Skeletal muscle cell (primary cell): Measurements from ENCODE around the gene CDK5RAP2.
"Not testable (repeated sequence)": the region's sequence is repeated elsewhere in the genome, so short reads cannot be mapped to it uniquely, and the experiment has no call there.

ENCODE experiments used
- DNase-seq: peaks from one replicate; pipeline ENCODE4 v3.0.0-alpha.2; 2010; ENCODE audit warnings: low read depth
- H3K4me3 ChIP-seq: 2 replicates; pipeline ENCODE4 v1.5.1; 2011; ENCODE audit warnings: low read depth, mild to moderate bottlenecking, control low read depth, low read length, moderate library complexity

Gene CDK5RAP2

DNA sequence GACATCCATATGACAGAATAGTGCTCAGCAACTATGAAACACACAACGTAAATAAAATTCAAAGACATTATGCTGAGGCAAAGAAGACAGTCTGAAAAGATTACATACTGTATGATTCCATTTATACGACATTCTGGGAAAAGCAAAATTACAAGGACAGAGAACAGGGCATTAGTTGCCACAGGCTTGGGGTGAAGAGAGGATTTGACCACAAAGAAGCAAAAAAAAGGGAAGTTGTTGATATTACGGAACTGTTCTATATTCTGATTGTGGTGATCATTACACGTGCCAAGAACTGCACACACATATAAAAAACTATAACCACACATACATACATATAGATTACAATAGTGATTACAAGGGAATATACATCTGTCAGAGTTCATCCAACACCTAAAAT is 24.1 kb downstream of the CDK5RAP2 start:
- DNase-seq: no peak
- H3K4me3 ChIP-seq: no peak overlapping the region

DNA sequence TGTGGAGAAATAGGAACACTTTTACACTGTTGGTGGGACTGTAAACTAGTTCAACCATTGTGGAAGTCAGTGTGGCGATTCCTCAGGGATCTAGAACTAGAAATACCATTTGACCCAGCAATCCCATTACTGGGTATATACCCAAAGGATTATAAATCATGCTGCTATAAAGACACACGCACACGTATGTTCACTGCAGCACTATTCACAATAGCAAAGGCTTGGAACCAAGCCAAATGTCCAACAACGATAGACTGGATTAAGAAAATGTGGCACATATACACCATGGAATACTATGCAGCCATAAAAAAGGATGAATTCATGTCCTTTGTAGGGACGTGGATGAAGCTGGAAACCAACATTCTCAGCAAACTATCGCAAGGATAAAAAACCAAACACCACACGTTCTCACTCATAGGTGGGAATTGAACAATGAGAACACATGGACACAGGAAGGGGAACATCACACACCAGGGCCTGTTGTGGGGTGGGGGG is 27.7 kb downstream of the CDK5RAP2 start:
- DNase-seq, H3K4me3 ChIP-seq: not testable (repeated sequence)

DNA sequence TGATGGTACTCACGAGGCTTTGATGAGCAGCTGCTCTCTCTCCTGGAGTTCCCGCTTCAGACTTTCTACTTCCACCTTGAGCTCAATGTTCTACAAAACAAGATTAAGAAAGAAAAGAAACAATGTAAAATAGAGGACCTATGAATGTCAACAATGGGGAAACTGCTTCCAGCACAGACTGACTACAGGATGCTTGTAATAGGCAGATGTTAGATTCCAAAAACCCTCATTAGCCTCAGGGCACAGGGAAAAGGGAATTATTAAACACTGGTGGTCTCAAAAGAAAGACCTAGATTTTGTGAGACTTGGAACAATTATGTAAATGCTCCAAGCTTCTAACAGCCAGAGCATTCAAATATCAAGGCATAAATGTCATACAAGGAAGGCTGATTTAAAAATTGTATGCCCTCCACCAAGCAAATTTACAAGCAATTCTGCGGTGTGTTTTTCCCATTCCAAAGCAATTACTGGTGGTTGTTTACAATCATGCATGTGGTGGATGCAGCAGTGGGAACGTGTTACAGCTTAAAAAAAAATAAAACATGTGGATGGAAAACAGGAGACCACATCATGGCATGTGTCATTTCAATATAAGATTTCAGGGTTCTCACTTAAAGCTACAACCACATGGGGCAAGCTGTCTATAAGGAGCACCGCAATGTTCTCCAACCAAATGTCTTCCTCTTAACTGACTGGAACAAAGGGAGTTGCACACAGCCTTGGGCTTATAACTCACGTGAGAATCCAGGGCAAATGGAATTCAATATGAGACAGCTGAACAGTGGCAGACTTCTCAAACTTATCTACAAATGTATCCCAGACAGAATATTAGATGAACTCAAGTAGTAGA is 34.0 kb downstream of the CDK5RAP2 start:
- no peak overlapping the region for H3K4me3 ChIP-seq
- no peak for DNase-seq

GRCh38 chr9:120544441-120544840 is 35.5 kb downstream of the CDK5RAP2 start:
- DNase-seq: no peak
- no peak overlapping the region for H3K4me3 ChIP-seq

DNA sequence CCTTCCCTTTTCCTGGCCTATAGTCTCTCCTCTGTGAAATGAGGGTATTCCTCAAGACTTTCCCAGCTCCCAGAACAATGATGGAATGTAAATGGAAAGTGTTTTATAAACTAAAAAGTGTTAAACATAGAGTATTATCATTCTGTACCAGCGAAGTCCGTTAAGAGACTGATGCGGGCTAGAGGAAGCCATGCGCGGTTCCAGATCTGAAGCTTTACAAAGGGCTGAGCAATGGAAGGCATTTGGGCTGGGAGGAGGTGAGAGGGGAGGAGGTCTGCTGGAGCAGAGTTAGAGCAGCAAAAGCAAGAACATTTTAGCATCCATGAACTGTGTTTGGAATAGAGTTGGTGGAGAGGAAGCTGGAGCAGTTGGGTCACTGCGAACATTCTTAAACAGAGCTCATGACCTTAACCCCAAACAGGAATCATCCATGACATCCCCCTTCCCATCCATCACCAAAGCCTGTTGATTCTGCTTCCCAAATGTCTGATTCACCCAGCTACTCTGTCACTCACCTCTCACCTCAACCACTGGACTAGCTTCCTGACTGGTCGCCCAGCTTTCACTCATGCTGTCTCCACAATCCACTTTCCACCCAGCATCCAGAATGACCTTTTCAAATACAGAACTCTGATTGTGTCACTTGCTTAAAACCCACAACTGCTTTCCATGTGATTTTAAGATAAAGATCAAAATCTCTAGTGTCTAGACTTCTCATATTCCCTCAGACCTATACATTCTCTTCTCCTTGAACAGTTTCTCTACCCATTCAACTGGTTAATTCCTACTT is 37.1 kb downstream of the CDK5RAP2 start:
- DNase-seq: no peak
- no peak overlapping the region for H3K4me3 ChIP-seq

DNA sequence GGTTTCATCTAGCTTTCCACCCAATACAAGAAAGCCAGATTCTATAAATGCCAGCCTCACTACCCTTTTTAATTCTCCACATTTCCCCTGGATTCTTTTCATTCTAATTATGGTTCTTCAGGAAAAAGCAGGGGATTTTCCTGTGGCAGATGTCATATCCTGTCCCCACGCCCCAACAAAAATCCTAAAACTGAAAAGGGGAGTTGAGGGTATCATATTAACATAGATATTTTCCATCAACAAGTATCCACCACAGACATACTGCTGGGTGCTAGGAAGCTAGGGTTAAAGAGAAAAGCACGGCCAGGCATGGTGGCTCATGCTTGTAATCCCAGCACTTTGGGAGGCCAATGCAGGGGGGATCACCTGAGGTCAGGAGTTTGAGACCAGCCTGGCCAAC is 38.0 kb downstream of the CDK5RAP2 start:
- no peak for DNase-seq
- H3K4me3 ChIP-seq: no peak overlapping the region

- H3K4me3 ChIP-seq: no peak overlapping the region
- DNase-seq: no peak
These were observed 40.0 kb downstream of the CDK5RAP2 start for GRCh38 chr9:120539951-120540350.

- no peak for DNase-seq
These were observed 41.6 kb downstream of the CDK5RAP2 start for GRCh38 chr9:120538339-120538738.

GRCh38 chr9:120536949-120537640 is 42.9 kb downstream of the CDK5RAP2 start:
- DNase-seq: no peak
- H3K4me3 ChIP-seq: no peak overlapping the region

More at GRCh38 chr9:120538339-120538738, 41.6 kb downstream of the CDK5RAP2 start:
- H3K4me3 ChIP-seq: no peak overlapping the region

DNA sequence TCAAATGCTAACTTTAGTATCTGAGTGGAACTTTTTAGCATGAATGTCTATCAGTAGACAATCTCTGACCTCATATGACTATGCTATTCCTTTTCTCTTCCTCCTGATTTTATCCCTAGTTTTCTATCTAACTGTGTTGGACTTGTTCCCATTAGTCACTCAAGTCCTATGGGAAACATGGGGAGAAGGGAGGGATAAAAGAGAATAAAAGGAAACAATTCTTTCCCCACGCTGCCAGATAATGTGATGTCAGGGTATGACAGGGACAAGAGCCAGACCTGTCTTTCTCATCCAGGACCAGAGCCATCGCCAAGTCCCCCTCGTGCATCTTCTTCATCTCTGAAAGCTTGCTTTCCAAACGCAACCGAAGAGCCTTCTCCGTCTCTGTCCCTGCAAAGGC is 43.9 kb downstream of the CDK5RAP2 start:
- no peak overlapping the region for H3K4me3 ChIP-seq
- DNase-seq: no peak

GRCh38 chr9:120534266-120534665 is 45.7 kb downstream of the CDK5RAP2 start:
- no peak overlapping the region for H3K4me3 ChIP-seq
- DNase-seq: no peak

- no peak overlapping the region for H3K4me3 ChIP-seq
- no peak for DNase-seq
These were observed 47.1 kb downstream of the CDK5RAP2 start for GRCh38 chr9:120532891-120533290.

- DNase-seq: peak; percentile 25
- H3K4me3 ChIP-seq: no peak overlapping the region
These were observed 47.5 kb downstream of the CDK5RAP2 start for GRCh38 chr9:120532475-120532874.

GRCh38 chr9:120531683-120532300 is 48.2 kb downstream of the CDK5RAP2 start:
- H3K4me3 ChIP-seq: no peak overlapping the region
- DNase-seq: no peak

DNA sequence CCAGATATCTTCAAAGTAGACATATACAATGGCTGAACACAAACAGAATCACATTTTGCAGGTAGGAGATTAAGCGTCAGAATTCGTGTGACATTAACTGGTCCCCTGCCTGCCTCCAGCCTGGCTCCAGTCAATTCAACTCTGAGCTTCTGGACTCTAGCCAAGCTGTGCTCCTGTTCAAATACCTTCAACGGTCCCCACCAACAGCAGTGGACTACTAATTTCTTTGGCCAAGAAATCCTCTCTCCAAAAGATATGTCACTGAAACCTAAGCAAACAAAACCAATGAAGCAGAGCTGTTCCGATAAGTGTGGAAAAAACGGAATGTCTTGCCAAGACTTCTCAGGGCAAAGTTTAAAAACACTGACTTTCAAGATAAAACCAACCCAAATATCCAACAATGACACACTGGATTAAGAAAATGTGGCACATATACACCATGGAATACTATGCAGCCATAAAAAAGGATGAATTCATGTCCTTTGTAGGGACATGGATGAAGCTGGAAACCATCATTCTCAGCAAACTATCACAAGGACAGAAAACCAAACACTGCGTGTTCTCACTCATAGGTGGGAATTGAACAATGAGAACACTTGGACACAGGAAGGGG is 49.6 kb downstream of the CDK5RAP2 start:
- H3K4me3 ChIP-seq, DNase-seq: not testable (repeated sequence)

DNA sequence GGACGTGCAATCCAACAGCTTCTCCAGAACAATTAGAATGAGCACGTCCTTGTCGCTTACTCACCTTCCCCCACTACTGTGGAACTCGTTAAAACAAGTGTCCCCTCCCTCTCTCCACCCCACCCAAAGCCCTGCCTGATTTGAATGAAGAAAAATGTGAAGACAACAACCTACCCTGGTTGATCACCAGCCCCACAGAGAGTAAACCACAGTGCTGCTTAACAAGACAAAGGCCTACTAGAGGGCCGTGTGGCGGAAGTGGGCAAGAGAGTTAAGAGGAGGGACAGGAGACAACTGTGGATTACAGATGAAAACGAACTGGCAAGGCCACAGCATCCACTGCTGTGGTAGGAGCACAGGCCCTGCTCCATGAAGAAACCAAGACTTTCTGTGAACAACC is 51.1 kb downstream of the CDK5RAP2 start:
- H3K4me3 ChIP-seq: no peak overlapping the region
- no peak for DNase-seq

DNA sequence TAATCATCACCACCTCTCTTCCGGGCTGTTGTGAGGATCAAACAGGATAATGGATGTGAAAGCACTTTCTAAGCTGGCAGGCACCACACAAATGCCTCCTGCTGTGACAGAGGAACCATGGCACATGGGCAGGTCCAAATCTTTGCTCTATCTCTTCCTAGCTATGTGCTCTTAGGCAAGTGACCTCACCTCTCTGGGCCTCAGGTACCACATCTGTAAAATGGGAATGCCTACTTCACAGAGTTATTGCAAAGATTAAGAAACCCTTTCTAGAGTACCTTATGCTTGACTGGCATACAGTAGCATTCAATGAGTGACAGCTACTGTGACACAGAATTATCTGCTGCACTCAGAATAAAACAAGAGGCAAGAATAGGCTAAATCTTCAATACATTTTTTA is 51.6 kb downstream of the CDK5RAP2 start:
- no peak for DNase-seq
- no peak overlapping the region for H3K4me3 ChIP-seq

DNA sequence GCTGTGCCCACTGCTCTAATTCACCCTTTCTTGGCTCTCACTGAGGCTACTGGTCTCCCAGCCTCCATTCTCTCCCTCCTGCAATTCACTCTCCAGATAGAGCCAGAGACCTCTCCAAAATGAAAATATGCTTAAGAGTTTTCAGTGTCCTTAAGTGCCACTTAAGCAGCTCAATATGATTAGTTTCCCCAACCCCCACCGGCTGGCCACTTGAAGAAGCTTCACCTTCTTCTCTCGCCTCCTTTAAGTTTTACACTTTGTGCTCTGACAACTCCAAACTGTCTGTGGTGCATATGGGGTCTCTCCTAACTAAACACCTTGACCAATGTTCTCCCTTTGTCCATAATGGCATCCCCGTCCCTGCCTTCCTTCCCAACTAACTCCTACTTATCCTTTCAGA is 53.4 kb downstream of the CDK5RAP2 start:
- no peak overlapping the region for H3K4me3 ChIP-seq
- no peak for DNase-seq

DNA sequence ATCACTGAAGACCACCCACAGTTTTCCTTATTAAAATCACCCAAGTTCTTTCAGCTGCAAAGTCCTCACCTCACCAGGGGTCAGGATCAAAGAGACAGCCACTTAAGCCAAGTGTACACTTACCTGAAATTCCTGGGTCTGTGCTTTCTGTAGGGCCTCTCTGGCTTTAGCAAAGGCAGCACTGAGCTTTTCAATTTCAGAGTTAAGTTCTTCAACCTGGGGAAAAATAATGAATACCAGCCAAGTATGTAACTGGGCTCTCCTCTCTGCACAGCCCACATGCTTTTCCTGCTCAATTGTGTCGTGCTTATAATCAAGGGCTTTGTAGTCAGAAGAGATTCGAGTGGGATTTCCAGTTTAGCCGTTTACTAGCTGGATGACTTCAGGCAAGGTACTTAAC is 55.1 kb downstream of the CDK5RAP2 start:
- DNase-seq: no peak
- H3K4me3 ChIP-seq: no peak overlapping the region
